K562 (cell line): ENCODE measurements around the gene DPH1. TPM values are rescaled to one million over a fixed set of nuclear protein-coding genes. Genes with fewer than 3 reads are reported as not detected.
A peak's percentile ranks its signal among the peaks of the same experiment; 100 is the strongest.

Experiments
- ATAC-seq: fragments of 200-7000 bp; cut with Tn5 transposase; 3 replicates; pipeline ENCODE4 v1.9.1; 2020; ENCODE audit warnings: moderate library complexity
- BruUV-seq: library from RNA; stranded (reverse); fragments of 400-500 nt; replicated peaks from 2 replicates; lab custom pipeline; 2021; lab: Mats Ljungman, UMichigan
- CTCF ChIA-PET: fragments of 300-600 bp; formaldehyde crosslinking; extraction: SDS; loops from one replicate; lab custom pipeline; 2021; ENCODE audit warnings: low intra/inter-chr PET ratio; lab: Yijun Ruan, JAX
- POLR2A ChIA-PET: fragments of 300-600, 350-650 bp; sonication (Branson Sonifier 250); formaldehyde crosslinking; extraction: SDS; loops from one replicate; lab custom pipeline; 2021; ENCODE audit warnings: antibody characterized with exemption, inconsistent platforms; lab: Yijun Ruan, JAX
- DNase-seq, 4 experiments: peaks; one replicate each; pipeline versions ENCODE4 v3.0.0 to v3.0.0-alpha.2; 2011 to 2018; ENCODE audit warnings: low spot score in 3 of 4, mixed read lengths in 3 of 4; ENCODE audit errors: extremely low read depth in 1 of 4
- FAIRE-seq: peaks from 2 replicates; lab custom pipeline; 2011; peaks lifted over from hg19 to GRCh38; lab: Jason Lieb, UNC
- H2AFZ ChIP-seq: 2 replicates; pipeline ENCODE4 v1.6.0; 2011; ENCODE audit warnings: low read depth, low read length, control low read depth, inconsistent platforms
- H3K27ac ChIP-seq: fragments of 200-600 bp; 3 replicates; pipeline ENCODE4 v1.8.0; 2011; ENCODE audit warnings: low read depth, mild to moderate bottlenecking, control low read depth, inconsistent platforms, low read length, moderate library complexity, mixed read lengths; ENCODE audit errors: extremely low read depth
- H3K27me3 ChIP-seq, 2 experiments: fragments of 300-600 bp in 1 of 2; 2 replicates in 1 of 2; 3 replicates in 1 of 2; pipeline versions ENCODE4 v1.6.0 to v1.8.0; 2011; ENCODE audit warnings: inconsistent platforms in 2 of 2, low read length in 2 of 2, mild to moderate bottlenecking in 1 of 2, mixed read lengths in 1 of 2, moderate library complexity in 1 of 2; ENCODE audit not compliant: control insufficient read depth in 2 of 2, insufficient read depth in 2 of 2
- H3K36me3 ChIP-seq: fragments of 300-600 bp; 3 replicates; pipeline ENCODE4 v1.8.0; 2011; ENCODE audit warnings: mild to moderate bottlenecking, low read length, inconsistent platforms; ENCODE audit not compliant: control insufficient read depth, insufficient read depth
- H3K4me1 ChIP-seq, 2 experiments: fragments of 200-600 bp in 1 of 2; replicated peaks in 1 of 2; 2 replicates in 1 of 2; 3 replicates in 1 of 2; pipeline versions ENCODE4 v1.5.1 to v1.8.0; 2011; ENCODE audit warnings: inconsistent platforms in 2 of 2, low read length in 2 of 2, mild to moderate bottlenecking in 1 of 2, mixed read lengths in 1 of 2, moderate library complexity in 1 of 2; ENCODE audit not compliant: control insufficient read depth in 2 of 2, insufficient read depth in 2 of 2
- H3K4me2 ChIP-seq: 2 replicates; pipeline ENCODE4 v1.6.1; 2011; ENCODE audit warnings: low read length, control low read depth, inconsistent platforms, mixed read lengths; ENCODE audit not compliant: insufficient read depth
- H3K4me3 ChIP-seq: fragments of 200-600 bp; sonication (generic), shearing (Covaris generic); 2 replicates; pipeline ENCODE4 v1.5.1; 2016; ENCODE audit warnings: control low read depth, inconsistent platforms
- H3K79me2 ChIP-seq: fragments of 200-600 bp; 3 replicates; pipeline ENCODE4 v1.8.0; 2011; ENCODE audit warnings: low read length, inconsistent platforms; ENCODE audit not compliant: control insufficient read depth, insufficient read depth
- H3K9ac ChIP-seq, 2 experiments: 2 replicates each; pipeline versions ENCODE4 v1.6.0 to v1.6.1; 2011; ENCODE audit warnings: low read depth in 2 of 2, low read length in 2 of 2, control low read depth in 1 of 2, inconsistent platforms in 1 of 2, mild to moderate bottlenecking in 1 of 2, mixed read lengths in 1 of 2; ENCODE audit not compliant: insufficient read depth in 1 of 2
- H3K9me1 ChIP-seq: one replicate; pipeline ENCODE4 v1.6.0; 2011; ENCODE audit warnings: inconsistent platforms, mild to moderate bottlenecking, low read length, moderate library complexity; ENCODE audit not compliant: control insufficient read depth, insufficient read depth
- H3K9me3 ChIP-seq: replicated peaks from 2 replicates; pipeline ENCODE4 v1.5.1; 2011; ENCODE audit warnings: low read depth, low read length, inconsistent platforms; ENCODE audit not compliant: control insufficient read depth, insufficient read depth
- H4K20me1 ChIP-seq: replicated peaks from 2 replicates; pipeline ENCODE4 v1.6.1; 2011; ENCODE audit warnings: low read length, inconsistent platforms, mixed read lengths; ENCODE audit not compliant: control insufficient read depth, insufficient read depth
- CREM ChIP-seq: IDR thresholded peaks from 2 replicates; pipeline ENCODE4 v1.6.1; 2014; ENCODE audit warnings: antibody characterized with exemption, low read depth
- DEAF1 ChIP-seq: fragments of 450-650 bp; formaldehyde crosslinking; IDR thresholded peaks from 2 replicates; pipeline ENCODE4 v1.4.0; 2020; ENCODE audit warnings: mild to moderate bottlenecking, moderate library complexity
- EGR1 ChIP-seq: fragments of 450-650 bp; conservative IDR thresholded peaks from 2 replicates; pipeline ENCODE4 v1.6.1; 2017; ENCODE audit warnings: mild to moderate bottlenecking
- ESRRA ChIP-seq: fragments of 450-650 bp; IDR thresholded peaks from 2 replicates; pipeline ENCODE4 v1.6.1; 2014; ENCODE audit warnings: low read depth, mild to moderate bottlenecking, moderate library complexity, borderline replicate concordance
- ETV5 ChIP-seq: sonication (generic); formaldehyde crosslinking; IDR thresholded peaks from 2 replicates; pipeline ENCODE4 v1.4.0; 2020; ENCODE audit warnings: low read depth, mild to moderate bottlenecking, missing genetic modification reagents
- MECOM ChIP-seq: fragments of 250-450 bp; sonication (Bioruptor Pico); IDR thresholded peaks from 2 replicates; pipeline ENCODE4 v1.8.0; 2022; ENCODE audit warnings: inconsistent platforms
- MTA1 ChIP-seq: fragments of 450-650 bp; IDR thresholded peaks from 2 replicates; pipeline ENCODE4 v1.6.1; 2017; ENCODE audit warnings: borderline replicate concordance
- NFIC ChIP-seq: fragments of 450-650 bp; IDR thresholded peaks from 2 replicates; pipeline ENCODE4 v1.6.1; 2017; ENCODE audit warnings: mild to moderate bottlenecking, inconsistent platforms
- PTRF ChIP-seq: fragments of 450-650 bp; IDR thresholded peaks from 2 replicates; pipeline ENCODE4 v1.6.1; 2016; ENCODE audit warnings: mild to moderate bottlenecking, missing genetic modification characterization, missing compliant biosample characterization
- TCF7 ChIP-seq: sonication (generic); IDR thresholded peaks from 2 replicates; pipeline ENCODE4 v1.6.1; 2016; ENCODE audit warnings: antibody characterized with exemption, borderline replicate concordance
- UBTF ChIP-seq, 2 experiments: IDR thresholded peaks; 2 replicates each; pipeline ENCODE4 v1.6.1; 2012; ENCODE audit warnings: improper control_type of control experiment in 2 of 2, low read depth in 2 of 2, low read length in 2 of 2, borderline replicate concordance in 1 of 2
- WGBS: fragments of 100-300 bp; shearing (Covaris generic); methylation state at CpG from one replicate; pipeline ENCODE4 v1.1.6; 2016; ENCODE audit warnings: low coverage, mixed read lengths; ENCODE audit not compliant: insufficient coverage; ENCODE audit errors: missing lambda C conversion rate; 5-methylcytosine and 5-hydroxymethylcytosine counted together
- in situ Hi-C: fragments of 300-500 bp; cut with MboI; formaldehyde crosslinking; loops from 4 replicates; pipeline ENCODE4 v1.15.0; 2018; ENCODE audit warnings: inconsistent platforms, mixed read lengths
- intact Hi-C: fragments of 100-400 bp; cut with micrococcal nuclease; formaldehyde crosslinking; loops from 2 replicates; pipeline ENCODE4 v1.14.2; 2022
- polyA plus RNA-seq, 8 experiments: library from polyadenylated mRNA; depleted of rRNA in 4 of 8; stranded (reverse) in 5 of 8; unstranded in 3 of 8; fragments of >200 nt; fragmentation: Nextera tagmentation in 2 of 8; fragmentation: Illumina TruSeq in 1 of 8; extraction: Ambion mirVana in 2 of 8; extraction: Trizol in 1 of 8; gene quantifications; 2 replicates each; pipeline versions ENCODE4 v1.2.1 to v1.2.3, GENCODE V29; 2011 to 2014; ENCODE audit warnings: inconsistent platforms in 1 of 8, missing spikeins in 1 of 8
- total RNA-seq, 7 experiments: library from RNA; depleted of rRNA in 6 of 7; stranded (reverse); fragments of >200 nt in 6 of 7; fragmentation: Illumina TruSeq in 2 of 7; extraction: Trizol in 2 of 7; gene quantifications; 2 replicates each; pipeline versions ENCODE4 v1.2.1 to v1.2.3, GENCODE V29; 2011 to 2021; ENCODE audit warnings: low replicate concordance in 1 of 7

DPH1 gene
- total and polyA plus RNA-seq, 9 of the 15 experiments (the other 6 are each of a cell fraction or from before 2014, with no cell fraction given) = 0.42 to 40.6 (median 20.2) TPM

- TF ChIP-seq ESRRA = 0 out of 2 replicates have a peak, but pooled peaks have one; percentile 21
- 0 out of 4 replicates have a peak, but pooled peaks of 1 of the 2 experiments have one; percentile 22 for TF ChIP-seq UBTF (IDR thresholded peaks at IDR 0.05; ENCODE audit: borderline replicate concordance in 1 of 2, low read depth in 2 of 2, low read length in 2 of 2)
Measured at GRCh38 chr17:2025622-2026309, 4.2 kb upstream of the DPH1 start (continued).

GRCh38 chr17:2027528-2028233 lies 2.3 kb upstream of the DPH1 start:
- in situ Hi-C loops = no loop called here
- ATAC-seq = no peak
- ChIA-PET POLR2A (interaction anchor here (0.5 to 0.6 kb wide), 3 partner anchors 11 to 185 kb away, joined by 3 to 4 read pairs (median 3); no protein-coding TSS in a partner anchor), CTCF (no interaction called here)
- intact Hi-C loops = no loop called here
- no peaks in the 10 kb centered on the region for H3K9me1 ChIP-seq
- 0 out of 2 replicates have a peak, but pooled peaks cover 2% of the 10 kb centered on the region for H4K20me1 ChIP-seq
- peak; percentile 29 for FAIRE-seq
- H2AFZ ChIP-seq = peak overlapping the region; percentile 60; the same call in 1 of the 2 replicates
- H3K27ac ChIP-seq = no peak overlapping the region
- 0 out of 3 replicates have a peak, but pooled peaks cover 5% of the 10 kb centered on the region for H3K36me3 ChIP-seq
- peaks cover 0 to 20% of the 10 kb centered on the region in 2 experiments; a peak in 2 of 5 replicates for H3K27me3 ChIP-seq
- no peak overlapping the region for H3K4me3 ChIP-seq
- peaks cover 16% of the 10 kb centered on the region for H3K79me2 ChIP-seq
- no peaks in the 10 kb centered on the region for H3K9me3 ChIP-seq
- DNase-seq = peak in 1 of 4 experiments; percentile 47
- TF ChIP-seq TCF7 (no peak), ETV5 (no peak), DEAF1 (no peak), NFIC (peak; percentile 58), PTRF (tag) (no peak), MTA1 (no peak), CREM (peak; percentile 45; the same call in 1 of the 2 replicates), MECOM (CRISPR knock-in tag) (no peak), EGR1 (peak; percentile 67)
- BruUV-seq = no TSS peak
- H3K4me1 ChIP-seq = peaks cover 8 to 49% of the 10 kb centered on the region in 2 experiments; a peak in 4 of 5 replicates
- WGBS = 14% methylated on average over 7 of the region's 11 CpGs
- no peak overlapping the region for H3K4me2 ChIP-seq
- H3K9ac ChIP-seq = peak overlapping the region in 1 of 2 experiments; percentile 22; a peak in 1 of 4 replicates
